Activated CD4-positive, alpha-beta T cell treated with anti-CD3 and anti-CD28 coated beads, Interleukin-2, amount 50 U/mL, for 16 hours (primary cell): ENCODE measurements around the gene CD180.
"Not testable (repeated sequence)": the region's sequence is repeated elsewhere in the genome, so short reads cannot be mapped to it uniquely, and the experiment has no call there.

Experiments
- DNase-seq: peaks from one replicate; pipeline ENCODE4 v3.0.0-alpha.2; 2020

Gene CD180

GRCh38 chr5:67187006-67187715, 9.4 kb downstream of the CD180 start:
- no peak for DNase-seq

GRCh38 chr5:67183859-67184258, 12.7 kb downstream of the CD180 start:
- DNase-seq, result no peak

GRCh38 chr5:67182301-67182790, 14.3 kb downstream of the CD180 start:
- no peak for DNase-seq

GRCh38 chr5:67181648-67182221, 14.9 kb downstream of the CD180 start:
- no peak for DNase-seq

GRCh38 chr5:67179697-67180361, 16.8 kb downstream of the CD180 start:
- DNase-seq, result no peak

GRCh38 chr5:67178966-67179365, 17.6 kb downstream of the CD180 start:
- no peak for DNase-seq

- peak; percentile 23 for DNase-seq
Observed at GRCh38 chr5:67178085-67178484, 18.5 kb downstream of the CD180 start.

GRCh38 chr5:67176936-67177335, 19.7 kb downstream of the CD180 start:
- DNase-seq, result no peak

GRCh38 chr5:67173959-67174358, 22.6 kb downstream of the CD180 start:
- DNase-seq, result peak; percentile 18

- DNase-seq, result not testable (repeated sequence)
Observed at GRCh38 chr5:67173351-67173750, 23.2 kb downstream of the CD180 start.

GRCh38 chr5:67170767-67171166, 25.8 kb downstream of the CD180 start:
- no peak for DNase-seq

GRCh38 chr5:67168069-67168468, 28.5 kb downstream of the CD180 start:
- DNase-seq, result no peak

GRCh38 chr5:67166460-67167285, 29.9 kb downstream of the CD180 start:
- peak; percentile 82 for DNase-seq

- DNase-seq, result peak; percentile 87
Observed at GRCh38 chr5:67165526-67166459, 30.8 kb downstream of the CD180 start.

GRCh38 chr5:67164856-67165525, 31.6 kb downstream of the CD180 start:
- DNase-seq, result no peak

GRCh38 chr5:67163863-67164595, 32.6 kb downstream of the CD180 start:
- DNase-seq, result no peak

- no peak for DNase-seq
Observed at GRCh38 chr5:67163231-67163756, 33.3 kb downstream of the CD180 start.

GRCh38 chr5:67161767-67162166, 34.8 kb downstream of the CD180 start:
- no peak for DNase-seq

GRCh38 chr5:67160985-67161384, 35.6 kb downstream of the CD180 start:
- peak; percentile 47 for DNase-seq

GRCh38 chr5:67160272-67160671, 36.3 kb downstream of the CD180 start:
- DNase-seq, result no peak
